Activated CD8-positive, alpha-beta T cell treated with anti-CD3 and anti-CD28 coated beads for 36 hours (primary cell): Measurements from ENCODE around the gene SYT2. TPM values are rescaled to one million over a fixed set of nuclear protein-coding genes. Genes with fewer than 3 reads are reported as not detected.

Experiments
- ATAC-seq: fragments of 200-7000 bp; cut with Tn5 transposase; one replicate; pipeline ENCODE4 v1.10.0; 2021; ENCODE audit warnings: mild to moderate bottlenecking, moderate library complexity
- CTCF ChIA-PET: fragments of 350-600 bp; sonication (Branson Sonifier 250); formaldehyde crosslinking; loops from one replicate; lab custom pipeline; 2021; ENCODE audit warnings: antibody characterized with exemption; lab: Charles Lee
- POLR2A ChIA-PET: fragments of 350-600 bp; sonication (Branson Sonifier 250); formaldehyde crosslinking; loops from one replicate; lab custom pipeline; 2021; ENCODE audit warnings: antibody characterized with exemption; lab: Charles Lee
- DNase-seq: peaks from one replicate; pipeline ENCODE4 v3.0.0-alpha.2; 2020
- H3K27ac Mint-ChIP-seq: one replicate; pipeline ENCODE4 v1.8.0; 2021; ENCODE audit warnings: mild to moderate bottlenecking, mixed read lengths
- H3K27me3 Mint-ChIP-seq: one replicate; pipeline ENCODE4 v1.8.0; 2021; ENCODE audit warnings: mixed read lengths
- H3K36me3 Mint-ChIP-seq: one replicate; pipeline ENCODE4 v1.8.0; 2021; ENCODE audit warnings: low read depth, mixed read lengths
- H3K4me1 Mint-ChIP-seq: one replicate; pipeline ENCODE4 v1.8.0; 2021; ENCODE audit warnings: low read depth, mixed read lengths
- H3K4me3 Mint-ChIP-seq: one replicate; pipeline ENCODE4 v1.8.0; 2021; ENCODE audit warnings: mild to moderate bottlenecking, moderate library complexity, mixed read lengths
- H3K9me3 Mint-ChIP-seq: one replicate; pipeline ENCODE4 v1.8.0; 2021; ENCODE audit warnings: mixed read lengths
- CTCF ChIP-seq: fragments of 200-600 bp; IDR thresholded peaks from one replicate; pipeline ENCODE4 v1.8.0; 2022; ENCODE audit warnings: antibody characterized with exemption, mild to moderate bottlenecking
- intact Hi-C: fragments of 100-400 bp; cut with micrococcal nuclease; formaldehyde crosslinking; loops from one replicate; pipeline ENCODE4 v1.10.0; 2022
- total RNA-seq, 2 experiments: library from RNA; stranded (reverse); gene quantifications; one replicate each; pipeline ENCODE4 v1.2.3, GENCODE V29; 2021

SYT2 gene
- total RNA-seq, 2 experiments from 2014 or later, result not detected

DNA sequence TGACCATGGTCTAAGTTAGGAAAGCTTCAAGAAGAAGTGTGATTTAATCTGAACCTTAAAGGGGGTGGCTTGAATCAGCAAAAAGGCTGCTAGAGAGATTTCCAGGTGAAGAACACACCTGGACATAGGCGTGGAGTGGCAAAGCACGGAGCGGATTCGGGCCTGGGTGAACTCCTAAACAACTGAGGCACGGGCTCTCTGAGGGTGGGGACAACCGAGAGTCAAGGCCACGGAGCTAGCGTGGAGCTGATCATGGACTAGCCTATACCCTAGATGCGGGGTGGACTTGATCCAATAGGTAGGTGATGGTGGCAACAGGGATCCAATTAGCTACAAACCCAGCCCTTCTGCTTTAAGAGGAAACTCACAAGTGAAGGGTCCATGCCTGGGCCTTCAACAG lies 27.8 kb downstream of the SYT2 start:
- CTCF ChIA-PET, result interaction anchor here (1.1 to 1.4 kb wide), 2 partner anchors 37 to 75 kb away, joined by 3 to 6 read pairs; no protein-coding TSS in a partner anchor
- H3K4me3 Mint-ChIP-seq, result no peak overlapping the region
- peaks cover 34% of the 10 kb centered on the region for H3K27me3 Mint-ChIP-seq

DNA sequence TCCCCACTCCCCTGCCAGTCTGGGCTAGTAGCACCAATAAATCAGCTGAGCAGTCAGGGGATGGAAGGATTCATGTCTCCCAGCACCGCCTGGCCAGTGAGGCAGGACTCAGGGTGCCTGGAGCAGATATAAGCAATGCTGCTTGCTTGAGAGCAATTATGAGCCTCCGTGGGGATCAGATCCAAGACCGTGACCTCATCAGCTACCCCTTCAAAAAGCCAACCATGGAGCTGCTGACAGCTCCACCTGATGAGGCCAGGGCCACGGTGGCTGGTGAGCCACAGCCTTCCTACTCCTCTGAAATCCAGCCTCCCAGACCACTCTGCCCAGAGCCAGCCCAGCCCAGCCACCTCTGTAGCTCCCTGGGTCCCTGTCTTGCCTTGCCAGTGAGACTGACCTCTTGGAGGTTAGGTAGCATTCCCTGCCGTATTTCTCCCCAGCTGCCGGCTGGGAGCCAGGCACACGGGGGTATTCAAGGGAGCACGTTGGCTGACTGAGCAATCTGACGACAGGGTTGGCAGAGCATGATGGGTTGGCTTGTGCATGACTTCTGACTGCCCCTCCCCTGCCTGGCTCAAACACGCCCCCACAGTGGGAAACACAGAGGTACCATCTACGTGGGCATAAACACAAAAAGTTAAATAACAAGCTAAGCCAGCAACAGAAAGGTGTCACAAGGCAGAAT lies 28.4 kb downstream of the SYT2 start:
- intact Hi-C loops, result no loop called here
- no peaks in the 10 kb centered on the region for H3K36me3 Mint-ChIP-seq
- peaks cover 11% of the 10 kb centered on the region for H3K9me3 Mint-ChIP-seq
- H3K27me3 Mint-ChIP-seq, result peaks cover 34% of the 10 kb centered on the region
- ATAC-seq (no peak), DNase-seq (no peak)
- ChIA-PET CTCF (interaction anchor here (1.1 kb wide), 1 partner anchor 37 kb away, joined by 6 read pairs; no protein-coding TSS in a partner anchor), POLR2A (no interaction called here)
- no peak overlapping the region for H3K27ac Mint-ChIP-seq
- H3K4me1 Mint-ChIP-seq, result no peaks in the 10 kb centered on the region
- TF ChIP-seq CTCF, result no peak
- H3K4me3 Mint-ChIP-seq, result no peak overlapping the region

More for the DNA sequence above, 27.8 kb downstream of the SYT2 start:
- no peak for TF ChIP-seq CTCF
- Mint-ChIP-seq H3K27ac (no peak overlapping the region), H3K4me1 (no peaks in the 10 kb centered on the region), H3K36me3 (no peaks in the 10 kb centered on the region), H3K9me3 (peaks cover 5% of the 10 kb centered on the region)
- intact Hi-C loops, result no loop called here
- DNase-seq (no peak), ATAC-seq (no peak)
- POLR2A ChIA-PET, result no interaction called here

DNA sequence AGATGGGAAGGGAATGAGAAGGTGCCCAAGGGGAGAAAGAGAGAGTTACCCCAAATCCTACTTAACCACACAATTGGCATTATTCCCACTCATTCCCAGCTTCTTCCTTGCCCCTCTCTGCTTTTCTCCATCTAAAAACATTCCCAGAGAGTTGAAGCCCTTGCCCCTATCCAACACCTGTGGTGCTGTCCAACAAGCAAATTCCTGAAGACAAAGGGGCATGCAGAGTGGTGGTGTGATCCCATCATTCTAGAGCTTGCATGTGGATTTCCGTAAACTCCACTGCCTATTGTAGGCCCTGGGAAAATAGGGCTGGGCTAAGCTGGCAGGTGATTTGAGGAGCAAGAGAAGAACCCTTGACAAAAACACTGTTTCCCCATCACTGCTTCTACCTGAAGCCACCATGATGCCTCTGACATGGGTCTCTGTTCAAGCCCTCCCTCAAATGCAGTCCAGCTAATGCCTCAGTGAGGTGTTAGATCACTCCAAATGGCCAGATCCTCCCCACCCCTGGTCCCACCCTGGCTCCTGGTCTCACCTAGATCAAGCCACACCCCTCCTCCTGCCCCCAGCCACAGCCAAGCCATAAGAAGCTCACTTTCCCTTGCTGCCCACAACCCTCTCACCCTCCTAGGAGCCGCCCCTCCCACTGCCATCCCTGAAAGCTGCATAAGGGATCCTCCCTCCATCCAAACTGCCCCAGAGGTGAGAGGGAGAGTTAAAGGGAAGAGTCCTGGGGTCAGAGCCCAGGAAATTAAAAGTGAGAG lies 29.5 kb downstream of the SYT2 start:
- peaks cover 12% of the 10 kb centered on the region for H3K9me3 Mint-ChIP-seq
- intact Hi-C loops, result no loop called here
- ChIA-PET CTCF (interaction anchor here (0.8 kb wide), 1 partner anchor 109 kb away, joined by 3 read pairs; no protein-coding TSS in a partner anchor), POLR2A (no interaction called here)
- no peak for DNase-seq
- no peaks in the 10 kb centered on the region for H3K4me1 Mint-ChIP-seq
- TF ChIP-seq CTCF, result no peak
- no peaks in the 10 kb centered on the region for H3K36me3 Mint-ChIP-seq
- H3K27me3 Mint-ChIP-seq, result peaks cover 37% of the 10 kb centered on the region
- no peak overlapping the region for H3K4me3 Mint-ChIP-seq
- no peak for ATAC-seq
- no peak overlapping the region for H3K27ac Mint-ChIP-seq

DNA sequence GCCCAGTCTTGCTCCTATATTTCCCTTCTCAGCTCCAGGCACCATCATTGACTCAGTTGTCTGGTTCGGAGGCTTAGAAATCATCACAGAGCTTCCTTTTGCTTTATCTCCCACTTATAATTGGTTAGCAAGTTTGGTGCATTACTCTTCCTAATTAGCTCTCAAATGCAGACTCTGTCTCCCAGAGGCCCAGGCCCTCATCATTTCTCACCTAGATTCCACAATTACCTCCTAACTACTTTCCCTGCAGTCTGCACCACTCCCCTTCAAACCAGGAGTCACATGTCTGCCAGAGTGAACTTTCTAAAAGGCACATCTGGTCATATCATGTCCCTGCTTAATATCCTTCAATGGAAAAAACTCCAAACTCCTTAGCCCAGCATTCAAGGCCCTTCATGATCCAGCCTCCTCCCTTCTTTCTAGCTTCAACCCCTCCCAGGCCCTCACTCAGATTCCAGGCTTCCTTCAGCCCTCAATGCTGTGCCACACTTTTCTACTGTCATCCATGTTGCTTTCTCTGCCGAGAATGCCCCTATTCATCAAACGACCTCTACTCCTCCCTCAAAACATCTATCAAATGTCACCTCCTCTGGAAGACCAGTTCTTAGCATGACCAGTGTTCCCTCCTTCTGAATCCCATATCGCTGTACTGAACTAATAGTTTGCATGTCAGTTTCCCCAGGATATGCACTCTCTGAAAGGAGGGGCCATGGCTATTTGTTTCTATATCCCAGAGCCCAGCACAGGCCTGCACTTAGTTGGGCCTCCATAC lies 30.7 kb downstream of the SYT2 start:
- intact Hi-C loops, result no loop called here
- TF ChIP-seq CTCF, result no peak
- Mint-ChIP-seq H3K9me3 (peaks cover 12% of the 10 kb centered on the region), H3K27me3 (peaks cover 32% of the 10 kb centered on the region), H3K4me3 (no peak overlapping the region), H3K27ac (no peak overlapping the region), H3K4me1 (no peaks in the 10 kb centered on the region), H3K36me3 (no peaks in the 10 kb centered on the region)
- ChIA-PET CTCF (interaction anchor here (0.9 kb wide), 1 partner anchor 49 kb away, joined by 3 read pairs; no protein-coding TSS in a partner anchor), POLR2A (no interaction called here)
- no peak for DNase-seq
- ATAC-seq, result no peak
